NCI-H69 (cell line): Measurements from ENCODE around the gene MTM1.

ENCODE experiments used
- DNase-seq: peaks from one replicate; lab custom pipeline; 2025; lab: John Stamatoyannopoulos, UW

Gene MTM1

GRCh38 chrX:150568320-150569154 is at the start of gene MTM1:
TSS of gene MTM1 (plus strand) at chrX:150568621. CDS start at chrX:150592615, 23,994 bp downstream.
- DNase-seq, result peak; percentile 92

DNA sequence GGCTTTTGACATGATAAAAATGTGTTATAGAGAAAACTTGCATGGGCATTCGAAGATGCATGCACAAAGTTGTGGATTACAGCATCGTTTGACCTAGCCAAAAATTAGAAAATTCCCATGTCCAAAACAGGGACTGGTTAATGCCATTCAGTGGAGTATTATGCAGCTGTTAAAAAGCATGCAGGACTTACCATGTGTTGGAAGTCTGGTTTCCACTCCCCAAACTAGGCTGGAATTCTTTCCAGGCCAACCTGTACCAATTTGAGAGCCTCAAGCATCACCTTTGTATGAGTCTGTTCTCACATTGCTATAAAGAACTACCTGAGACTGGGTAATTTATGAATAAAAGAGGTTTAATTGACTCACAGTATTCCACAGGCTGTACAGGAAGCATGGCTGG is 45.9 kb upstream of the MTM1 start:
- DNase-seq, result no peak

- DNase-seq, result no peak
These were observed 43.1 kb upstream of the MTM1 start for GRCh38 chrX:150525061-150525919.

GRCh38 chrX:150526692-150527091 is 41.7 kb upstream of the MTM1 start:
- DNase-seq, result no peak

- DNase-seq, result no peak
These were observed 41.3 kb upstream of the MTM1 start for GRCh38 chrX:150527108-150527507.

DNA sequence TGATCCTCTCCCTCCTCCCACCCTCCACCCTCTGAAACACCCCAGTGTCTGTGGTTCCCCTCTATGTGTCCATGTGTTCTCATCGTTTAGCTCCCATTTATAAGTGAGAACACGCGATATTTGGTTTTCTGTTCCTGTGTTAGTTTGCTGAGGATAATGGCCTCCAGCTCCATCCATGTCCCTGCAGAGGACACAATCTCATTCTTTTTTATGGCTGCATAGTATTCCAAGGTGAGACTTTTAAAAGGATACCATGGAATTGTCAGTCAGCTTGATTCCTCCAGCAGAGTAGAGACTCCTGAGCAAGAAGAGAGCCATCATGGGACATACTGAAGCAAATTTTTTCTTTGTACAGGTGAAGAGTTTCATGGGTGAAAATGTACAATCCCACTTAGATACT is 38.8 kb upstream of the MTM1 start:
- DNase-seq, result no peak

- DNase-seq, result no peak
These were observed 37.6 kb upstream of the MTM1 start for GRCh38 chrX:150530821-150531220.

DNA sequence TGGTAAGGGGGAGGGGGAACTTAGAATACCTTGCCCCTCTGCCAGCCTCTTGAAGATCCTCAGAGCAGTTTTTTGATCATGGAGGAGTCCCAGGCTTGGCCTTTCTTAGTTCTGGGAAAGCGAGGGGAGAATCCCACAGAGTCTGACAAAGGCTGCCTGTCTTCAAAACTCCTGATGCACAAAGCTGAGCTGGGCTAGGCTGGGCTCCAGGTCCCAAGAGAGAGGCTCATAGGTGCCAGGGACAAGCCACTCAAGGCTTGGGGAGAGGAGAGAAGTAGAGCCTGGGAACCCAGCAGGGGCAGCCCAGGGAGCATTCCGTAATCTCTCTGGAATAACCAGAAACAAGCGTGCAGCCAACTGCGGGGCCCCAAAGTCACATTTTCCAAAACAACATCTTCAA is 37.0 kb upstream of the MTM1 start:
- DNase-seq, result no peak

GRCh38 chrX:150533863-150534262 is 34.6 kb upstream of the MTM1 start:
- DNase-seq, result no peak

DNA sequence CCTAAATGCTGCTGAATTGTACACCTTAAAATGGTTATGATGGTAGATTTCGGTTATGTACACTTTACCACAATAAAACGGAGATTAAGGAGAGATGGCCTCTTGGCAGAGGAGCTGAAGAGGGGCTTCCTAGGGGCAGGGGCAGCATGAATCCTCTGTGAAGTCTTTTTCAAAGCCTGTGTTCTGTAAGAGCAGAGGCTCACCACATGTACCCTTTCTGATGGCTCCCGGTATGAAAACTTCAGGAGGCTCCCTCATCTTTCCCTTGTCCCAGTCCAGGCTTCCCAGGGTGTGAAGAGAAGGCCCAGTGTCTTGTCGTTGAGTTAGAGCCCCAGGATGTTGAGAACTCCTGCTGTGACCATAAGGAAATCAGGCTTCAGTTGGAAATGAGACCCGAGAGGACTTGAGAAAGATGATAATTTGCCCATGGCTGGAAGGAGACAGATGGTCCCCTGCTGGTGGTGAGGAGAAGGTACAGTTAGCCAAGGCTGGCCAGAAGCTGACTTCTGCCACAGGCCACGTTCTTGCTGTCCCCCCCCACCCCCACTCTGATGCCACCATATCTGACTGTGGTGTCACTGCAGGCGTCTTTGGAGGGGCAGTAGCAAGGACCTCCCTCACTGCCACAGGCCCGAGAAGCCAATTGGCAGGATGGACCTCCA is 31.8 kb upstream of the MTM1 start:
- DNase-seq, result no peak

- DNase-seq, result no peak
These were observed 30.6 kb upstream of the MTM1 start for GRCh38 chrX:150537851-150538250.

GRCh38 chrX:150540965-150541364 is 27.5 kb upstream of the MTM1 start:
- no peak for DNase-seq

DNA sequence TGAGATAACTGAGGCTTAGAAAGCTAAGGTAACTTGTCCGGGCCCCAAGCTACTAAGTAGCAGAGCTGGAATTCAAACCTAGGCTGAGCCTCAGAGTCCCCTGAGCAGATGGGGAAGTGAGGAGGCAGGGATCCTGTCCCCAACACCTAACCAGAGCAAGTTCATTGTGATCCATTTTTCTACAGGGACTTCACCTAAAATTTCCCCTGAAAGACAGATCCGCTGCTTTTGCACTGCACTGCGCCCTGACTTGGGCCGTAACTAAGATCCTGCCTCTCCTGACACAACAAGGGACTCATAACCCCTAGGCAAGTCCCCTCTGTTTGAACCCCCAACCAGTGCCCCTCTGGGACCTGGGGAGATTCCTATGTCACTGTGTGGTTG is 25.6 kb upstream of the MTM1 start:
- no peak for DNase-seq

- no peak for DNase-seq
These were observed 24.9 kb upstream of the MTM1 start for GRCh38 chrX:150543230-150544155.

DNA sequence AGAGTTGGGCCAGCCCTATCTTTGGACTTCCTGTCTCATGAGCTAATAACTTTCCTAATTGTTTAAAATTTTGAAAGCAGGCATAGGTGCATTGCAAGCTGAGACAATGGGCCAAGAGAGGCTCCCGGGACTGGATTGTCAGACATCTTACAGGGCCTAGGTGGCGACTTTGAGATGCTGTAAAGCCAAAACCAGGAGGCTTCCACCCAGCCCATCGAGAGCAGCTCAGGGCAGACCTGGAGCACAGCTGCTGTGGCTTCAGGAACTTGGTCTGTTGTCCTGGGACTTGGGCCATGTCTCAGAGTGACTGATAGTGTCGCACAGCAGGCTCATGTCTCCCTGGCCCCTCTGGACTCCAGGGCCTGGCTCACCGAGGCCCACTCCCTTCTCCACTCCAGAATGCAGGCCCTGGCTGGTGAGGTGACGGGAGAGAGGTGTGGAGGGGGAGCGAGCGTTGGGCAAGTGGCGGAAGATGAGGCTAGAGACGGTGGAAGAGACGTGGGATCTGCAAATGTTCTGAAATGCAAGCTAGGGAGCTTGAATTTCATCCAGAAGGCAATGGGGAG is 24.1 kb upstream of the MTM1 start:
- DNase-seq, result no peak

DNA sequence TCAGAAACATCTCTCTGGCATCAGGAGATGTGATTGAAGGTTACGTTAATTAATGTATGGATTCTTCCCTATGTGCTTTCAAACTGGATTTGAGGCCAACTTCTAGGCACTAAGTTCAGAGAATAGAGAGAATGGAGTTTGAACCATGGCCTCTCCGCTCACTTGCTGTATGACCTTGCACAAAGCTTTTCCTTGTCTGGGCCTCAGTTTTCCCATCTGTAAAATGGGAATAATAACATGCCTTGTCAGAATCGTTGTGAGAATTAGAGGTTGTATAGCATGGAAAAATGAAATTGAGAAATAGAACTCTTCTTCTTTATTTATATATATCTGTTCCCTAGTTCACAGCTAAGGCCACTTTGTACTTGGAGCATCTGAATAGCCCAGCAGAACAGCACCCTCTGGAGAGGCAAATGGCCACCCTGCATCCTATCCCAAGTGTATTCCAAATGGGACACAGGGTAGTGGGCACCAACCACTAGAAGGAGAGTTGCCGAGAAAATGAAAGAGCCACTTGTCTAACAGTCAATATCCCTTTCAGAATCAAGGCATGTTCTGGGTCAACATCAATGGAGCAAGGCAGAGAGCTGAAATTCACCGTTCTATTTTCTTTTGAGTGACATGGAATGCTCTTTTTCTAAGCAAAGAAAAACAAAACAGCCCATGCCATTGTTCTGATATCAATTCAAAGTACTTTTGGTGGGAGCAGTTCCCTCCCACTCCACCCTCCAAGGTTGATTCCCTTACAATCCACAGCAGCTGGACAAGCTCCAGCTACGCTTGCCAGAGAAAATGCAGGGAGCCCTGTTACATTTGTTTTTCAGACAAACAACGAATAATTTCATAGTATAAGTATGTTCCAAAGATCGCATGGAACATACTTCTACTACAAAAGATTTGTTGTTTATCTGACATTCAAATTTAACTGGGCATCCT is 23.3 kb upstream of the MTM1 start:
- no peak for DNase-seq

DNA sequence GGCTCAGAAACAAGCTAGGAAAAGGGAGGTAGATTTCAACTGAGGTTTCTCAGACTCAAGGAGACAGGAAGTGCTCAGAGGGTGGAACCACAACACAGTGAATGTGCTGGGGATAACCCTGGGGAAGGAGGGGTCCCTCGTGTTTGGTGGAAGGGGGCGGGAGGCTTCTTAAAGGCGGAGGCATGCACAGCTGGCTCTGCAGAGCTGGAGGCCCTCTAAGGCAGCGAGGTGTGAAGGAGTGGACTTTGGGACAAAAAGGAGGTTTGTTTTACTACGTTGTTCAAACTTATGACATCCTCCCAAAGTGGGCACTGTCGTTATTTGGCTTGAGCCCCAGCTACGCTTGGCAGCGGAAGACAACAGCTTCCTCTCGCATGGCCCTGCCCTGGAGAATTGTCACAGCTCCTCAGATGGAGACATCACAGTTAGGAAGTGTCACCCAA is 21.7 kb upstream of the MTM1 start:
- DNase-seq, result no peak

DNA sequence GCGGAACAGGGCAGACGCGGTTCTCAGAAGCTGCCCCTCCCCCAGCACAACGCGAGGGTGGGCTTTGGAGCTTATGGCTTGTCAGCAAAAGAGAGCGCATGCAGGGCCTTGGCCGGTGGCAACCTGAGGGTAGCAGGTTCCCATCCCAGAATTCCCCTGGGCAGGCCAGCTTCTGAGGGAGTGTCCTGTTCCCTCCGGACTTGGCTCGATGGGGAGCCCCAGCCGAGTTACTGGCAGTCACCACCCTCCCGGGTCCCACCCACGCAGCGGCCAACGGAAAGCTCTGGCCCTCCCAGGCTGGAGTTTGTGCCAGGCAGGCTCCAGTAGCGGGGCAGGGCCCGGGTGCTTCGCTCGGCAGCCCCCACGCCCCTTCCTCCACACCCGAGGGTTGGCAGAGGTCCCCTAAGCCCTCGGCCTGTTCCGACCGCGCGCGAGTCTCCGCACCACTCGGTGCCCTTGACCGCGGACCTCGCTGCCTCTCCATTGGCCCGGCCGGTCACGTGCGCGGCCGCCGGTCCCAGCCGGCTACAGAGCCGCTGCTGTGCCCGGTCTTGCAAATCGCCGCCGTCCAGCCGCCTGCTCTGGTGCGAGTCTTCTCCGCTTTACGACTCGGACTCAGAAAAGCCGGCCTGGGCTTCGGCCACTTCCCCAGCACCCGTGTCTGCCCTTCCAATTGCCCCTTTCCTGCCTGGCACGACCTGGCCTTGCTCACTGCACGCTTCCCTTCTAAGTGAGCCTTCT is 20.9 kb upstream of the MTM1 start:
- DNase-seq, result peak; percentile 8

DNA sequence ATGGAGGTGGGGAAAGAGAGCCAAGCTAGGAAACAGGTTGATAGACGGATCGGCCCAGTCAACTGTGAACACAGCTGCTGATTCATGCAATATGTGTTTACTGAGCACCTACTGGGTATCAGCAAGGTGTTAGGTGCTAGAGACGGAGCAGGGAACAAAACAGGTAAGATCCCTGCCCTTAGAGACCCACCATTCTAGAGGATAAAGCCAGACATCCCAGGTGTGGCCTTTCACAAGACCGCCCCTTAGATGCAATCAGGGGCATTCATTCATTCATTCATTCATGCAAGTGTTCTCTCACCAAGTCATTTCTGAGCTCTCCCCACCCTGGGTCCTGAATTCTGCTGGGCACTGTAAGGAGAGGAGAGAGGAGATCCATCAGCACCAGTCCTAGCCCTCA is 20.2 kb upstream of the MTM1 start:
- no peak for DNase-seq
